A549 (cell line): ENCODE data around the gene MUC5AC.
"Not testable (repeated sequence)": the region's sequence is repeated elsewhere in the genome, so short reads cannot be mapped to it uniquely, and the experiment has no call there.

Experiments
- CTCF ChIP-seq: fragments of >200 bp; sonication (Bioruptor Twin); formaldehyde crosslinking; IDR thresholded peaks from 3 replicates; pipeline ENCODE4 v1.5.1; 2016
- NR3C1 ChIP-seq: fragments of >200 bp; sonication (Bioruptor Twin); formaldehyde crosslinking; IDR thresholded peaks from 3 replicates; pipeline ENCODE4 v1.6.1; 2017
- ZNF302 ChIP-seq: fragments of 250-450 bp; sonication (Bioruptor Pico); IDR thresholded peaks from 2 replicates; pipeline ENCODE4 v1.9.0; 2021; ENCODE audit warnings: inconsistent platforms, mild to moderate bottlenecking, moderate library complexity

GRCh38 chr11:1191786-1192470 lies 34.2 kb downstream of the MUC5AC start:
- TF ChIP-seq CTCF, NR3C1, ZNF302: not testable (repeated sequence)
